ENCODE measurements around the gene TSPAN13.

- TF ChIP-seq POLR2AphosphoS5 (IDR thresholded peaks at IDR 0.05) (no peak), CTCF (IDR thresholded peaks at IDR 0.05 in 8 of 11, conservative IDR thresholded peaks at IDR 0.05 in 3 of 11) (no peak)
These were observed 64.0 kb downstream of the TSPAN13 start for GRCh38 chr7:16817536-16817935.
